H1 (cell line): ENCODE measurements around the gene CUX1. TPM values are rescaled to one million over a fixed set of nuclear protein-coding genes. Genes with fewer than 3 reads are reported as not detected.

Experiments
- CTCF ChIA-PET: fragments of 300-600 bp; sonication (Branson Sonifier 250); formaldehyde crosslinking; loops from one replicate; lab custom pipeline; 2021; ENCODE audit not compliant: partially characterized antibody; lab: Charles Lee
- POLR2A ChIA-PET: fragments of 300-600 bp; sonication (Branson Sonifier 250); formaldehyde crosslinking; loops from one replicate; lab custom pipeline; 2021; ENCODE audit warnings: inconsistent platforms; ENCODE audit not compliant: partially characterized antibody; lab: Charles Lee
- DNase-seq, 2 experiments: peaks; one replicate each; pipeline versions ENCODE4 v3.0.0 to v3.0.0-alpha.2; 2010 to 2022; ENCODE audit warnings: low spot score in 2 of 2, low read depth in 1 of 2, mixed read lengths in 1 of 2
- FAIRE-seq: peaks from 2 replicates; lab custom pipeline; 2011; peaks lifted over from hg19 to GRCh38; lab: Jason Lieb, UNC
- H2AFZ ChIP-seq: 2 replicates; pipeline ENCODE4 v1.8.1; 2012; ENCODE audit warnings: low read length, inconsistent platforms
- H2AK5ac ChIP-seq: 2 replicates; pipeline ENCODE4 v1.6.1; 2013; ENCODE audit warnings: low read depth, low read length
- H2BK120ac ChIP-seq: replicated peaks from 2 replicates; pipeline ENCODE3; 2013; ENCODE audit warnings: low read depth, low read length, inconsistent platforms
- H2BK12ac ChIP-seq: 2 replicates; pipeline ENCODE4 v1.6.1; 2013; ENCODE audit warnings: low read depth, low read length
- H2BK15ac ChIP-seq: 2 replicates; pipeline ENCODE4 v1.6.1; 2013; ENCODE audit warnings: low read length
- H2BK20ac ChIP-seq: 2 replicates; pipeline ENCODE4 v1.6.1; 2013; ENCODE audit warnings: low read length
- H2BK5ac ChIP-seq: 2 replicates; pipeline ENCODE4 v1.6.1; 2013; ENCODE audit warnings: low read depth, low read length
- H3K14ac ChIP-seq: 2 replicates; pipeline ENCODE4 v1.6.1; 2013; ENCODE audit warnings: inconsistent platforms; ENCODE audit not compliant: insufficient read length
- H3K18ac ChIP-seq: 2 replicates; pipeline ENCODE4 v1.6.1; 2013; ENCODE audit warnings: low read length; ENCODE audit errors: extremely low read depth
- H3K23ac ChIP-seq: 2 replicates; pipeline ENCODE4 v1.6.1; 2013; ENCODE audit warnings: inconsistent platforms; ENCODE audit not compliant: insufficient read length
- H3K23me2 ChIP-seq: 2 replicates; pipeline ENCODE4 v1.6.1; 2013; ENCODE audit warnings: low read depth, low read length
- H3K27ac ChIP-seq: 2 replicates; pipeline ENCODE4 v1.6.1; 2011; ENCODE audit warnings: low read depth, low read length, inconsistent platforms
- H3K27me3 ChIP-seq, 4 experiments: replicated peaks in 1 of 4; 1 replicate in 1 of 4; 2 replicates in 3 of 4; pipeline versions ENCODE4 v1.6.1 to v1.8.1; 2011 to 2013; ENCODE audit warnings: low read length in 3 of 4, mild to moderate bottlenecking in 3 of 4, inconsistent platforms in 2 of 4, mixed read lengths in 2 of 4, moderate library complexity in 1 of 4; ENCODE audit not compliant: control insufficient read depth in 3 of 4, insufficient read depth in 3 of 4; ENCODE audit errors: extremely low read depth in 1 of 4
- H3K36me3 ChIP-seq, 4 experiments: 2 replicates each; pipeline versions ENCODE4 v1.6.1 to v1.8.1; 2011 to 2013; ENCODE audit warnings: mild to moderate bottlenecking in 4 of 4, low read length in 3 of 4, moderate library complexity in 2 of 4, control low read depth in 1 of 4, inconsistent platforms in 1 of 4; ENCODE audit not compliant: insufficient read depth in 4 of 4, control insufficient read depth in 2 of 4
- H3K4ac ChIP-seq: replicated peaks from 2 replicates; pipeline ENCODE3; 2013; ENCODE audit warnings: low read length, low read depth, mixed read lengths, inconsistent platforms; ENCODE audit not compliant: insufficient read length
- H3K4me1 ChIP-seq, 4 experiments: replicated peaks in 1 of 4; 1 replicate in 1 of 4; 2 replicates in 3 of 4; pipeline versions ENCODE4 v1.6.1 to v1.8.1; 2011 to 2013; ENCODE audit warnings: low read length in 3 of 4, inconsistent platforms in 2 of 4, mixed read lengths in 1 of 4; ENCODE audit not compliant: insufficient read depth in 4 of 4, control insufficient read depth in 3 of 4
- H3K4me2 ChIP-seq, 2 experiments: 2 replicates each; pipeline versions ENCODE4 v1.6.1 to v1.8.1; 2011 to 2013; ENCODE audit warnings: low read depth in 2 of 2, low read length in 2 of 2, control low read depth in 1 of 2, inconsistent platforms in 1 of 2, mild to moderate bottlenecking in 1 of 2; ENCODE audit not compliant: insufficient read depth in 1 of 2
- H3K4me3 ChIP-seq, 4 experiments: fragments of 200-600, 300-600 bp in 1 of 4; sonication (generic), shearing (Covaris generic), sonication (Bioruptor Twin) in 1 of 4; 2 replicates each; pipeline versions ENCODE4 v1.5.1 to v1.8.1; 2011 to 2016; ENCODE audit warnings: low read length in 4 of 4, low read depth in 3 of 4, control low read depth in 2 of 4, inconsistent platforms in 2 of 4, mild to moderate bottlenecking in 2 of 4, mixed read lengths in 1 of 4, moderate library complexity in 1 of 4; ENCODE audit not compliant: insufficient read depth in 2 of 4; ENCODE audit errors: extremely low read depth in 1 of 4
- H3K56ac ChIP-seq: replicated peaks from 2 replicates; pipeline ENCODE3; 2013; ENCODE audit warnings: low read depth, mild to moderate bottlenecking, mixed read lengths, low read length, inconsistent platforms; ENCODE audit not compliant: insufficient read length
- H3K79me1 ChIP-seq: 2 replicates; pipeline ENCODE4 v1.6.1; 2013; ENCODE audit warnings: low read depth, low read length, control low read depth
- H3K79me2 ChIP-seq, 2 experiments: 2 replicates each; pipeline versions ENCODE4 v1.6.1 to v1.8.1; 2012 to 2013; ENCODE audit warnings: low read length in 2 of 2, mild to moderate bottlenecking in 2 of 2, inconsistent platforms in 1 of 2; ENCODE audit not compliant: insufficient read depth in 2 of 2, control insufficient read depth in 1 of 2
- H3K9ac ChIP-seq, 4 experiments: replicated peaks in 1 of 4; 1 replicate in 1 of 4; 2 replicates in 3 of 4; pipeline versions ENCODE4 v1.6.1 to v1.8.1; 2011 to 2013; ENCODE audit warnings: low read depth in 3 of 4, low read length in 3 of 4, control low read depth in 2 of 4, mild to moderate bottlenecking in 2 of 4, moderate library complexity in 2 of 4, inconsistent platforms in 1 of 4; ENCODE audit errors: extremely low read depth in 1 of 4
- H3K9me3 ChIP-seq, 2 experiments: 2 replicates each; pipeline versions ENCODE4 v1.6.1 to v1.8.1; 2012 to 2013; ENCODE audit warnings: mild to moderate bottlenecking in 2 of 2, moderate library complexity in 2 of 2, control low read depth in 1 of 2, inconsistent platforms in 1 of 2, low read depth in 1 of 2, low read length in 1 of 2, mixed read lengths in 1 of 2; ENCODE audit not compliant: insufficient read depth in 2 of 2
- H4K20me1 ChIP-seq, 2 experiments: replicated peaks in 1 of 2; 2 replicates each; pipeline versions ENCODE3 to v1.8.1; 2011 to 2013; ENCODE audit warnings: inconsistent platforms in 2 of 2, low read length in 2 of 2, mild to moderate bottlenecking in 1 of 2; ENCODE audit not compliant: insufficient read depth in 2 of 2, control insufficient read depth in 1 of 2
- H4K5ac ChIP-seq: 2 replicates; pipeline ENCODE4 v1.6.1; 2013; ENCODE audit warnings: low read length, low read depth, mixed read lengths, inconsistent platforms; ENCODE audit not compliant: insufficient read length
- H4K8ac ChIP-seq: 2 replicates; pipeline ENCODE4 v1.8.0; 2013; ENCODE audit warnings: mild to moderate bottlenecking, moderate library complexity, low read length, inconsistent platforms; ENCODE audit not compliant: insufficient read depth; ENCODE audit errors: extremely low read depth
- H4K91ac ChIP-seq: replicated peaks from 2 replicates; pipeline ENCODE3; 2013; ENCODE audit warnings: low read length, mixed read lengths, inconsistent platforms; ENCODE audit not compliant: insufficient read length
- CTBP2 ChIP-seq: IDR thresholded peaks from 2 replicates; pipeline ENCODE4 v1.7.0; 2011; ENCODE audit warnings: borderline replicate concordance, mild to moderate bottlenecking, moderate library complexity, mixed read lengths, low read length; ENCODE audit not compliant: insufficient read depth, insufficient read length
- EGR1 ChIP-seq: IDR thresholded peaks from 2 replicates; pipeline ENCODE4 v1.6.1; 2011; ENCODE audit warnings: low read depth, low read length, borderline replicate concordance
- GTF2F1 ChIP-seq: IDR thresholded peaks from 2 replicates; pipeline ENCODE4 v1.6.1; 2012; ENCODE audit warnings: low read depth, low read length, improper control_type of control experiment, borderline replicate concordance
- JUN ChIP-seq: IDR thresholded peaks from 2 replicates; pipeline ENCODE4 v1.6.1; 2011; ENCODE audit warnings: low read depth, mild to moderate bottlenecking, improper control_type of control experiment, low read length
- POU5F1 ChIP-seq: IDR thresholded peaks from 2 replicates; pipeline ENCODE4 v1.6.1; 2011; ENCODE audit warnings: low read depth, mild to moderate bottlenecking, low read length, moderate library complexity
- SUZ12 ChIP-seq: fragments of 200-600 bp; sonication (generic); IDR thresholded peaks from 2 replicates; pipeline ENCODE4 v1.6.1; 2012; ENCODE audit warnings: mild to moderate bottlenecking, inconsistent platforms, low read length, moderate library complexity, mixed read lengths
- WGBS, 2 experiments: shearing (Covaris generic) in 1 of 2; methylation state at CpG; one replicate each; pipeline versions ENCODE4 v1.1.6 to v1.1.7; 2013 to 2015; ENCODE audit warnings: low lambda C conversion rate in 2 of 2, mixed read lengths in 2 of 2, inconsistent platforms in 1 of 2, low coverage in 1 of 2, missing lambda C conversion rate in 1 of 2; ENCODE audit not compliant: insufficient replicate concordance in 2 of 2, insufficient coverage in 1 of 2, insufficient read length in 1 of 2; ENCODE audit errors: extremely low coverage in 1 of 2, missing lambda C conversion rate in 1 of 2; 5-methylcytosine and 5-hydroxymethylcytosine counted together
- polyA plus RNA-seq, 7 experiments: library from polyadenylated mRNA; depleted of rRNA in 3 of 7; stranded (reverse) in 5 of 7; unstranded in 2 of 7; fragments of >200 nt in 5 of 7; fragments of 200-250 nt in 2 of 7; gene quantifications; 1 replicate in 5 of 7; 2 replicates in 1 of 7; 4 replicates in 1 of 7; pipeline versions ENCODE4 v1.2.1 to v1.2.3, GENCODE V29; 2011 to 2013; ENCODE audit warnings: missing spikeins in 2 of 7, mixed read lengths in 2 of 7
- total RNA-seq: library from RNA; stranded (reverse); fragmentation: NEBNext Ultra II Directional; extraction: Animal tissue kit (Norgen Biotek cat#: 25700); gene quantifications from 2 replicates; pipeline ENCODE4 v1.2.1, GENCODE V29; 2021
- TF ChIP-seq, protein P1 (sequence below): IDR thresholded peaks from 2 replicates; pipeline ENCODE4 v1.6.1; 2012; ENCODE audit warnings: inconsistent platforms

CUX1 gene
- total and polyA plus RNA-seq, 2 of the 8 experiments (the other 6 are each of a cell fraction or from before 2014, with no cell fraction given), result 21.6 to 65.9 TPM

DNA sequence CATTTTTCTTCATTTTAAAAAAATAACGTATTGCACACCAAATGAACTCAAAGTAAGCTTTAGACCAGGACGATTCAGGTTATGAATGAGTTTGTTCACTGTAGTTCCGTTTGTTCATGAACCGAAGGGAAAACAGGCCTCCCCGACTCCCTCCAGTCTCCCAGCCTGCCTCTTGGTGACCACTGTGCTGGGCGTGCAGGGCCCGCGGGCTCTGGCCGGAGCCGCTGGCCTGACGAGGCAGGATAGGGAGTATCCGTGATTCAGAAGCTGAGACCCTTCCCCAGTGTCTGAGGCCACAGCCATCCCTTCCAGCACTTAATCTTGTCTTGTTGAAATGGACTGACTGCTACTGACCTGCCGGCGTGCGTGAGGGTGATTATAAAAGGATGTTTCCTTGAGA, 438.5 kb downstream of the CUX1 start:
- H4K8ac ChIP-seq, result no peak overlapping the region
- CTCF ChIA-PET, result interaction anchor here (0.6 kb wide), 2 partner anchors 22 to 88 kb away, joined by 3 read pairs; no protein-coding TSS in a partner anchor
- DNase-seq, result no peak
- H2AK5ac ChIP-seq, result no peak overlapping the region
- no peaks in the 10 kb centered on the region for H3K36me3 ChIP-seq
- H2AFZ ChIP-seq, result no peak overlapping the region
- H3K56ac ChIP-seq, result no peak overlapping the region
- no peak overlapping the region for H3K4ac ChIP-seq
- WGBS, 2 experiments, result 88% methylated on average over 15 of the region's 15 CpGs; no CpG with 5 or more reads in 1 of the 2 experiments
- TF ChIP-seq CTBP2 (no peak), SUZ12 (no peak), POU5F1 (no peak), GTF2F1 (no peak), JUN (no peak), EGR1 (no peak)
- TF ChIP-seq, protein P1, sequence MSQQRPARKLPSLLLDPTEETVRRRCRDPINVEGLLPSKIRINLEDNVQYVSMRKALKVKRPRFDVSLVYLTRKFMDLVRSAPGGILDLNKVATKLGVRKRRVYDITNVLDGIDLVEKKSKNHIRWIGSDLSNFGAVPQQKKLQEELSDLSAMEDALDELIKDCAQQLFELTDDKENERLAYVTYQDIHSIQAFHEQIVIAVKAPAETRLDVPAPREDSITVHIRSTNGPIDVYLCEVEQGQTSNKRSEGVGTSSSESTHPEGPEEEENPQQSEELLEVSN, result no peak
- H2BK12ac ChIP-seq, result no peak overlapping the region
- no peaks in the 10 kb centered on the region for H3K23me2 ChIP-seq
- no peaks in the 10 kb centered on the region for H3K79me2 ChIP-seq
- H3K4me2 ChIP-seq, result no peak overlapping the region
- no peak overlapping the region for H3K27ac ChIP-seq
- POLR2A ChIA-PET, result no interaction called here
- H3K4me1 ChIP-seq, result peaks cover 0 to 5% (median 0%) of the 10 kb centered on the region in 4 experiments; a peak in 3 of 7 replicates
- no peak overlapping the region for H3K18ac ChIP-seq
- no peak overlapping the region for H3K14ac ChIP-seq
- no peak overlapping the region for H2BK15ac ChIP-seq
- H2BK5ac ChIP-seq, result no peak overlapping the region
- no peaks in the 10 kb centered on the region for H3K27me3 ChIP-seq
- H4K91ac ChIP-seq, result no peak overlapping the region
- no peak overlapping the region for H3K23ac ChIP-seq
- H2BK120ac ChIP-seq, result no peak overlapping the region
- H3K79me1 ChIP-seq, result no peaks in the 10 kb centered on the region
- H4K20me1 ChIP-seq, result no peaks in the 10 kb centered on the region
- no peaks in the 10 kb centered on the region for H3K9me3 ChIP-seq
- H3K9ac ChIP-seq, result no peak overlapping the region
- H4K5ac ChIP-seq, result no peak overlapping the region
- no peak overlapping the region for H2BK20ac ChIP-seq
- FAIRE-seq, result no peak
- H3K4me3 ChIP-seq, result no peak overlapping the region
